Stomach (tissue), 9 donors: ENCODE measurements around the gene ITGB2. TPM values are rescaled to one million over a fixed set of nuclear protein-coding genes. Genes with fewer than 3 reads are reported as not detected.
"Not testable (repeated sequence)": the region's sequence is repeated elsewhere in the genome, so short reads cannot be mapped to it uniquely, and the experiment has no call there.

Experiments
- DNase-seq, 2 donors: peaks; one replicate each; pipeline versions ENCODE4 v3.0.0 to v3.0.0-alpha.2; 2013 to 2019
- H3K27ac ChIP-seq, 5 donors: fragments of 200-600 bp in 4 of 5; sonication (generic) in 4 of 5; one replicate each; pipeline ENCODE4 v1.5.1; 2013 to 2019; ENCODE audit warnings: mild to moderate bottlenecking in 1 of 5, moderate library complexity in 1 of 5
- H3K27me3 ChIP-seq, 3 donors: fragments of 200-600 bp; sonication (generic); one replicate each; pipeline ENCODE4 v1.5.1; 2017 to 2019; ENCODE audit warnings: mixed run types in 1 of 3
- H3K36me3 ChIP-seq, 4 donors: fragments of 200-600 bp; sonication (generic); 1 replicate in 3 of 4; 2 replicates in 1 of 4; pipeline ENCODE4 v1.5.1; 2016 to 2019
- H3K4me1 ChIP-seq, 4 donors: fragments of 200-600 bp; sonication (generic); one replicate each; pipeline ENCODE4 v1.5.1; 2016 to 2019
- H3K4me3 ChIP-seq, 4 donors: fragments of 200-600 bp; sonication (generic) in 3 of 4; one replicate each; pipeline ENCODE4 v1.5.1; 2016 to 2019; ENCODE audit warnings: mild to moderate bottlenecking in 1 of 4
- H3K9me3 ChIP-seq, 4 donors: fragments of 200-600 bp; sonication (generic); one replicate each; pipeline ENCODE4 v1.5.1; 2016 to 2019
- CTCF ChIP-seq, 7 experiments: fragments of 450-650 bp in 4 of 7; fragments of 200-600 bp in 3 of 7; sonication (generic) in 3 of 7; IDR thresholded peaks; one replicate each; pipeline ENCODE4 v1.5.1; 2016 to 2019; ENCODE audit warnings: antibody characterized with exemption in 7 of 7, control low read depth in 2 of 7, mild to moderate bottlenecking in 1 of 7
- EP300 ChIP-seq: sonication (generic); formaldehyde crosslinking; IDR thresholded peaks from one replicate; pipeline ENCODE4 v1.6.1; 2017; ENCODE audit warnings: antibody characterized with exemption
- POLR2A ChIP-seq, 4 donors: fragments of 450-650 bp; IDR thresholded peaks; one replicate each; pipeline ENCODE4 v1.6.1; 2016; ENCODE audit warnings: antibody characterized with exemption in 4 of 4, control low read depth in 2 of 4, mild to moderate bottlenecking in 1 of 4, moderate library complexity in 1 of 4
- POLR2AphosphoS5 ChIP-seq, 3 donors: sonication (generic); formaldehyde crosslinking; IDR thresholded peaks; one replicate each; pipeline ENCODE4 v1.6.1; 2016; ENCODE audit warnings: antibody characterized with exemption in 3 of 3
- WGBS, 5 donors: extraction: QIAGEN DNeasy Blood & Tissue Kit in 3 of 5; methylation state at CpG; one replicate each; pipeline versions ENCODE4 v1.1.5 to v1.1.7; 2013 to 2018; 5-methylcytosine and 5-hydroxymethylcytosine counted together
- intact Hi-C: fragments of 100-400 bp; cut with DNase I; formaldehyde crosslinking; loops from one replicate; pipeline ENCODE4 v1.15.1; 2023; ENCODE audit warnings: low total_unique reads
- polyA plus RNA-seq, 3 donors: library from polyadenylated mRNA; stranded (reverse); fragments of 200-250 nt; gene quantifications; one replicate each; pipeline ENCODE4 v1.2.3, GENCODE V29; 2013
- total RNA-seq, 5 donors: library from RNA; depleted of rRNA; stranded (reverse); fragments of >200 nt; gene quantifications; one replicate each; pipeline versions ENCODE4 v1.1.0 to v1.2.3, GENCODE V29; 2014 to 2016
- donor health status: healthy with polysubstance abuse.
- donor health status: Bipolar disorder and iron deficiency.
- donor health status: healthy.

Gene ITGB2
- total and polyA plus RNA-seq, 8 donors, result 3.5 to 72.2 (median 15.1) TPM

DNA sequence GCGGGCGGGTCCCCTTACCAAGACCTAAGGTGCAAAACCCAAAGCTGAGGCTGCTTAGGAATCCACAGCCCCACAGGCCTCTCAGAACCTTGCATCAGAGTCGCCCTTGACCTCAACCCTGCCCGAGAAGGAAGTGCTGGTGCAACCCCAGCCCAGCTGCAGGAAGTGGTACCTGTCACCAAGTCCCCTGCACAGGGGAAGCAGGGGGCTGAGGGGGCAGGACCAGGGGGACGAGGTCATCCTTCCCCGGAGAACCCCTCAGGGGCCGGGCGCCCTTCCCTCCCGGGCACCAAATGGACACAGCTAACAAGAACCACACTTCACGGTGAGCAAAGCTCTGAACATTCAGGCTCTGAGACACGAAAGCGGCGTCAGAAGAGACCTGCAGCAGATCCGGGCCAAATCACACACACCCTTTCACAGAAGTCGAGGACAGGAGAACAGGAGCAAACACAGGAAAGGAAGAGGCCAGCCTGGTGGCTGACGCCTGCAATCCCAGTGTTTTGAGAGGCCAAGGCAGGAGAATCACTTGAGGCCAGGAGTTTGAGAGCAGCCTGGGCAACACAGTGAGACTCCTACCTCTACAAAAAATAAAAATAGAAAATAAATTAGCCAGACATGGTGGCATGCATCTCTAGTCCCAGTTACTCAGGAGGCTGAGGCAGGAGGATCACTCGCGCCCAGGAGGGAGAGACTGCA lies 6.4 kb downstream of the ITGB2 start:
- Histone ChIP-seq H3K27ac (peak overlapping the region in 4 of 5 donors; percentile 36 to 79 (median 60)), H3K9me3 (no peaks in the 10 kb centered on the region), H3K4me3 (peak overlapping the region in 1 of 4 donors; percentile 5), H3K36me3 (peaks cover 0 to 3% (median 0%) of the 10 kb centered on the region in 4 donors), H3K4me1 (peaks cover 34 to 81% (median 51%) of the 10 kb centered on the region in 4 donors), H3K27me3 (peaks cover 0 to 8% (median 3%) of the 10 kb centered on the region in 3 donors)
- no peak for TF ChIP-seq CTCF (IDR thresholded peaks at IDR 0.05)
- peak in 1 of 3 donors; percentile 6 for TF ChIP-seq POLR2AphosphoS5 (IDR thresholded peaks at IDR 0.05)
- intact Hi-C loops, result no loop called here
- 54 to 68% (median 66%) methylated on average over 7 to 18 of the region's 18 CpGs for WGBS, 5 donors
- DNase-seq, result peak in 1 of 2 donors; percentile 59

DNA sequence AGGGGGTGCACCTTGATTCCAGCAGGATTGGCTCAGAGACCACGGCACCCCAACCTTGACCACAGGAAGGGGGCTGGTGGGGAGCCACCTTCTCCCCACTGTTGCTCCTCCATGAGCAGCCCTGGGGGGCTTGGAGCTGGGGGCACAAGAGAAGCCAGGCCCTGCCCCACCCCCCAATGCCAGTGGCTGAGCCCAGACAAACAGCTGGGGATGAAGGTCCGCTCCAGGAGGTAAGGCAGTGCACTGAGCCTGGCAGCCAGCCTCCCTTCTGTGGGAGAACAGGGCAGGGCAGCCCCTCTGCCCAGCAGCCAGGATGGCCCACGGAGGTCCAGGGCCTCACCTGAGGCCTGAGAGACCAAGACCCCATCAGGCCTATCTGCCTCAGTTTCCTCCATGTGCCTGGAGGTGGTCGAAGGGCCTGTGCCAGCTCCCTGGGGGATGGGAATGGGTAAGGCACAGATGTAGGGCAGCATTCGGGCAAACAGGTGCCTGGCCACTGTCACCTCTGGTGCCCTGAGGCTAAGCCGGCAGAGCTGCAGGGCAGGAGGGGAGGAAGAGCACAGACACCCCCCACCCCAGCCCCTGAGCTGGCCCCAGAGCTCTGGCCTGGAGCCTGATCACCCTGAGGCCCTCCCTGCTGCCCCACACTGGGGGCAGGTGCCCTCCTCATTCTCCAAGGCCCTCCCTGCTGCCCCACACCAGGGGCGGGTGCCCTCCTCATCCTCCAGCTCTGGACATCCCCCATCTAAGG lies 7.1 kb downstream of the ITGB2 start:
- intact Hi-C loops, result no loop called here
- H3K27ac ChIP-seq, result peak overlapping the region; percentile 14 to 79 (median 37)
- WGBS, 5 donors, result 33 to 68% (median 60%) methylated on average over 5 to 7 of the region's 7 CpGs
- peaks cover 0 to 4% (median 0%) of the 10 kb centered on the region in 3 donors for H3K27me3 ChIP-seq
- H3K4me1 ChIP-seq, result peaks cover 34 to 86% (median 53%) of the 10 kb centered on the region in 4 donors
- no peak for DNase-seq
- peaks cover 0 to 3% (median 0%) of the 10 kb centered on the region in 4 donors for H3K36me3 ChIP-seq
- peak overlapping the region in 1 of 4 donors; percentile 5 for H3K4me3 ChIP-seq
- TF ChIP-seq POLR2AphosphoS5 (IDR thresholded peaks at IDR 0.05) (no peak), CTCF (IDR thresholded peaks at IDR 0.05) (no peak), EP300 (no peak), POLR2A (IDR thresholded peaks at IDR 0.05) (no peak)
- no peaks in the 10 kb centered on the region for H3K9me3 ChIP-seq

GRCh38 chr21:44912506-44913412 lies 7.9 kb downstream of the ITGB2 start:
- peak overlapping the region; percentile 14 to 85 (median 83) for H3K27ac ChIP-seq
- H3K36me3 ChIP-seq, intact Hi-C loops, H3K9me3 ChIP-seq, DNase-seq, H3K27me3 ChIP-seq: not testable (repeated sequence)
- WGBS, 5 donors, result 67 to 78% (median 71%) methylated on average over 8 to 19 of the region's 25 CpGs
- H3K4me3 ChIP-seq, result peak overlapping the region in 1 of 4 donors; percentile 12
- peaks cover 34 to 86% (median 58%) of the 10 kb centered on the region in 4 donors for H3K4me1 ChIP-seq

- intact Hi-C loops, result no loop called here
- Histone ChIP-seq H3K4me1 (peaks cover 34 to 86% (median 62%) of the 10 kb centered on the region in 4 donors), H3K9me3 (no peaks in the 10 kb centered on the region), H3K27ac (peak overlapping the region; percentile 53 to 85 (median 83)), H3K27me3 (no peaks in the 10 kb centered on the region), H3K36me3 (no peaks in the 10 kb centered on the region), H3K4me3 (peak overlapping the region in 2 of 4 donors; percentile 1 to 12)
- DNase-seq, result no peak
- 45 to 68% (median 53%) methylated on average over 4 to 8 of the region's 8 CpGs for WGBS, 5 donors
- TF ChIP-seq POLR2AphosphoS5 (IDR thresholded peaks at IDR 0.05), result no peak
- TF ChIP-seq EP300, result no peak
- no peak for TF ChIP-seq POLR2A (IDR thresholded peaks at IDR 0.05)
- TF ChIP-seq CTCF (IDR thresholded peaks at IDR 0.05), result no peak
These were observed 8.6 kb downstream of the ITGB2 start for GRCh38 chr21:44912158-44912473.
